Mesenchymal stem cell (in vitro differentiated cells and primary cell): ENCODE results near the gene SPATA13.

Source experiments
- DNase-seq: peaks from one replicate; pipeline ENCODE4 v3.0.0-alpha.2; 2013
- H2AFZ ChIP-seq: one replicate; pipeline ENCODE4 v1.6.1; 2013; ENCODE audit warnings: low read depth, mild to moderate bottlenecking, control low read depth, inconsistent platforms, low read length, moderate library complexity
- H2AK5ac ChIP-seq: 2 replicates; pipeline ENCODE4 v1.6.1; 2013; ENCODE audit warnings: low read length, moderate library complexity, mild to moderate bottlenecking, inconsistent platforms; ENCODE audit not compliant: severe bottlenecking
- H2BK120ac ChIP-seq: one replicate; pipeline ENCODE4 v1.6.1; 2013; ENCODE audit warnings: low read depth, mild to moderate bottlenecking, inconsistent platforms, low read length, moderate library complexity
- H2BK12ac ChIP-seq, 2 experiments: one replicate each; pipeline ENCODE4 v1.6.1; 2013; ENCODE audit warnings: inconsistent platforms in 2 of 2, low read length in 2 of 2, mild to moderate bottlenecking in 2 of 2, moderate library complexity in 2 of 2, control low read depth in 1 of 2
- H2BK15ac ChIP-seq: one replicate; pipeline ENCODE4 v1.6.1; 2013; ENCODE audit warnings: mild to moderate bottlenecking, low read depth, inconsistent platforms; ENCODE audit not compliant: poor library complexity, severe bottlenecking
- H2BK5ac ChIP-seq: 2 replicates; pipeline ENCODE4 v1.6.1; 2013; ENCODE audit warnings: low read depth, mild to moderate bottlenecking, low read length, control low read depth, inconsistent platforms; ENCODE audit not compliant: poor library complexity, severe bottlenecking
- H3K14ac ChIP-seq, 2 experiments: one replicate each; pipeline ENCODE4 v1.6.1; 2013; ENCODE audit warnings: inconsistent platforms in 2 of 2, low read length in 2 of 2, control low read depth in 1 of 2, mild to moderate bottlenecking in 1 of 2, moderate library complexity in 1 of 2
- H3K18ac ChIP-seq, 2 experiments: one replicate each; pipeline ENCODE4 v1.6.1; 2013; ENCODE audit warnings: inconsistent platforms in 2 of 2, low read length in 2 of 2, control low read depth in 1 of 2, low read depth in 1 of 2, mild to moderate bottlenecking in 1 of 2
- H3K23ac ChIP-seq, 2 experiments: one replicate each; pipeline ENCODE4 v1.6.1; 2013; ENCODE audit warnings: inconsistent platforms in 2 of 2, low read length in 2 of 2, mild to moderate bottlenecking in 2 of 2, moderate library complexity in 2 of 2, control low read depth in 1 of 2
- H3K27ac ChIP-seq: 2 replicates; pipeline ENCODE4 v1.5.1; 2013; ENCODE audit warnings: mild to moderate bottlenecking, moderate library complexity, low read length, control low read depth, inconsistent platforms; ENCODE audit not compliant: poor library complexity, severe bottlenecking
- H3K27me3 ChIP-seq, 2 experiments: 2 replicates each; pipeline versions ENCODE4 v1.6.1 to v1.7.0; 2013; ENCODE audit warnings: low read length in 2 of 2, mild to moderate bottlenecking in 2 of 2, moderate library complexity in 2 of 2, control low read depth in 1 of 2, inconsistent platforms in 1 of 2; ENCODE audit not compliant: control insufficient read depth in 1 of 2, insufficient read depth in 1 of 2
- H3K36me3 ChIP-seq, 2 experiments: 2 replicates each; pipeline versions ENCODE4 v1.6.1 to v1.7.0; 2013; ENCODE audit warnings: low read length in 2 of 2, control low read depth in 1 of 2, inconsistent platforms in 1 of 2, low read depth in 1 of 2, mild to moderate bottlenecking in 1 of 2; ENCODE audit not compliant: insufficient read depth in 2 of 2, control insufficient read depth in 1 of 2
- H3K4ac ChIP-seq, 2 experiments: one replicate each; pipeline ENCODE4 v1.6.1; 2013; ENCODE audit warnings: inconsistent platforms in 2 of 2, low read length in 2 of 2, mild to moderate bottlenecking in 2 of 2, moderate library complexity in 2 of 2, control low read depth in 1 of 2, low read depth in 1 of 2
- H3K4me1 ChIP-seq: 2 replicates; pipeline ENCODE4 v1.6.1; 2013; ENCODE audit warnings: low read depth, low read length, control low read depth; ENCODE audit not compliant: control insufficient read depth, insufficient read depth
- H3K4me2 ChIP-seq: 2 replicates; pipeline ENCODE4 v1.6.1; 2013; ENCODE audit warnings: low read length, mild to moderate bottlenecking, inconsistent platforms; ENCODE audit not compliant: poor library complexity, severe bottlenecking
- H3K4me3 ChIP-seq, 2 experiments: 2 replicates each; pipeline versions ENCODE4 v1.5.1 to v1.7.0; 2013; ENCODE audit warnings: low read length in 2 of 2, mild to moderate bottlenecking in 2 of 2, control low read depth in 1 of 2, low read depth in 1 of 2; ENCODE audit not compliant: insufficient read depth in 1 of 2
- H3K79me1 ChIP-seq: replicated peaks from 2 replicates; pipeline ENCODE4 v1.6.1; 2013; ENCODE audit warnings: mild to moderate bottlenecking, control low read depth, low read length, inconsistent platforms; ENCODE audit not compliant: poor library complexity, severe bottlenecking
- H3K9ac ChIP-seq: 2 replicates; pipeline ENCODE4 v1.7.0; 2013; ENCODE audit warnings: mild to moderate bottlenecking, low read length, moderate library complexity
- H3K9me3 ChIP-seq: 2 replicates; pipeline ENCODE4 v1.7.0; 2013; ENCODE audit warnings: mild to moderate bottlenecking, low read length; ENCODE audit not compliant: control insufficient read depth
- H4K8ac ChIP-seq: one replicate; pipeline ENCODE4 v1.6.1; 2013; ENCODE audit warnings: inconsistent platforms, mild to moderate bottlenecking, low read length, moderate library complexity
- H4K91ac ChIP-seq: one replicate; pipeline ENCODE4 v1.6.1; 2013; ENCODE audit warnings: mild to moderate bottlenecking, low read length, inconsistent platforms
- WGBS: methylation state at CpG from one replicate; pipeline ENCODE4 v1.1.7; 2013; ENCODE audit warnings: mixed read lengths; 5-methylcytosine and 5-hydroxymethylcytosine counted together

Gene SPATA13

DNA sequence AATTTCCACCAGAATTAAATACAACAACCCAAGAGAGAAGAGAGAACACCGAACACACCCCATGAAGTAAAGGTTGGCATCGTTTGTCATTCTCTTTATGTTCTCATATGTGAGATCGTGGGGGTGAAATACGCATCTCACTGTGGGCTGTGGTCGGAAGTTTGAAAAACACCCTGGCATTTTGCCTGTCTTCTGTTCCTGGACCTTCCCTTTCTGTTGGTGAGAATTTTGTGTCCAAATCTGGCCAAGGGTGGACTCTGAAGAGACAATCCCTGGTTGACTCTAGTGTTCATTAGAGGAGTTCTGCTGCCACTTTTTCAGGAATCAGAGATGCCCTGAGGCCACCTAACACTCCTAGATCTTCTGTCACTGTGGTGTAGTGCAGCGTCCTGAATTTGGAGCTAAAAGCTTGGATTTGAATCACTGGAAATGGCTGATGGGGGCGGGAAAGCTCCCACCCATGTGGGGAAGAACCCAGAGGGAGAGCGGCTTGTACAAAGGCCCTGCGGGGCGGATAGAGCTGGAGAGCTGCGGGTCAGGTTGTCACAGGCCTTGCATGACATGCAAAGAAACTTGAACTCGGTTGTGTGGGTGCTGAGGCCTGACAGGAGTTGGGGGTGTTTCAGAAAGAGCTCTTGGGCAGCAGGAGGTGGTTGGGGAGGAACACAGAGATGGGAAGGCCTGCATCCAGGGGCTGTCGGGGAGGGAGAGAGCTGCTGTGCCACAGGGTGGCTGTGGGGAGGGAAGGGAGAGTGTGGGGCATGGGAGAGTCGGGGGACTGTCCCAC is 11.1 kb upstream of the SPATA13 start:
- Histone ChIP-seq H3K9me3 (no peaks in the 10 kb centered on the region), H2AFZ (no peak overlapping the region), H3K27me3 (no peaks in the 10 kb centered on the region), H2BK15ac (peak overlapping the region; percentile 75), H2BK120ac (peak overlapping the region; percentile 98), H3K36me3 (peaks cover 0 to 2% of the 10 kb centered on the region in 2 experiments), H3K27ac (peak overlapping the region; percentile 36), H3K4me1 (peaks cover 16% of the 10 kb centered on the region), H3K4me2 (peak overlapping the region; percentile 31), H3K79me1 (peaks cover 2% of the 10 kb centered on the region), H3K14ac (peak overlapping the region in 1 of 2 experiments; percentile 30), H2AK5ac (peak overlapping the region; percentile 1), H4K91ac (peak overlapping the region; percentile 97), H3K4me3 (peak overlapping the region in 1 of 2 experiments; percentile 48), H3K23ac (no peak overlapping the region), H3K18ac (peak overlapping the region; percentile 40 to 79), H3K4ac (peak overlapping the region; percentile 50 to 92), H2BK5ac (no peak overlapping the region), H4K8ac (peak overlapping the region; percentile 54), H3K9ac (peak overlapping the region; percentile 86), H2BK12ac (peak overlapping the region; percentile 46 to 77)
- WGBS: 79% methylated on average over 14 of the region's 14 CpGs
- no peak for DNase-seq

DNA sequence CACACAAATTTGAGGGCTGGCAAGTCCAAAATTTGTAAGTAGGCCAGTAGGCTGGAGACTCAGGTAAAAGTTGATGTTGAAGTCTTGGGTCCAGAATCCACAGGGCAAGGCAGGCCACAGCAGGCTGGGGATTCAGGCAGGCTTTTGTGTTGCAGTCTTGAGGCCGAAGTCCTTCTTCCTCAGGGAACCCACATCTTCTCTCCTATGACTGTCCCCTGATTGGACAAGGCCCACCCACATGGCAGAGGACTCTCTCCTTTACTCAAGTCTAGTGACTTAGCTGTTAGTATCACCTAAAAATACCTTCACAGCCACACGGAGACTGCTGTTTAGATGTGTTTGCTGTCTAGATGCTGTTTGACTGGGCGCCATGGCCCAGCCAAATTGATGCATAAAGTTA is 9.9 kb upstream of the SPATA13 start:
- WGBS: 97% methylated on average over 3 of the region's 3 CpGs
- Histone ChIP-seq H4K8ac (no peak overlapping the region), H3K36me3 (no peaks in the 10 kb centered on the region), H3K27ac (no peak overlapping the region), H3K18ac (peak overlapping the region in 1 of 2 experiments; percentile 54), H2AFZ (no peak overlapping the region), H3K27me3 (no peaks in the 10 kb centered on the region), H3K9me3 (no peaks in the 10 kb centered on the region), H3K4me1 (peaks cover 16% of the 10 kb centered on the region), H2BK5ac (no peak overlapping the region), H3K4me2 (no peak overlapping the region), H3K23ac (no peak overlapping the region), H2BK12ac (peak overlapping the region; percentile 16 to 89), H3K4me3 (no peak overlapping the region), H3K4ac (peak overlapping the region in 1 of 2 experiments; percentile 70), H3K14ac (peak overlapping the region in 1 of 2 experiments; percentile 29), H4K91ac (no peak overlapping the region), H2AK5ac (peak overlapping the region; percentile 41), H2BK15ac (no peak overlapping the region), H3K79me1 (peaks cover 2% of the 10 kb centered on the region), H2BK120ac (no peak overlapping the region), H3K9ac (no peak overlapping the region)
- no peak for DNase-seq

DNA sequence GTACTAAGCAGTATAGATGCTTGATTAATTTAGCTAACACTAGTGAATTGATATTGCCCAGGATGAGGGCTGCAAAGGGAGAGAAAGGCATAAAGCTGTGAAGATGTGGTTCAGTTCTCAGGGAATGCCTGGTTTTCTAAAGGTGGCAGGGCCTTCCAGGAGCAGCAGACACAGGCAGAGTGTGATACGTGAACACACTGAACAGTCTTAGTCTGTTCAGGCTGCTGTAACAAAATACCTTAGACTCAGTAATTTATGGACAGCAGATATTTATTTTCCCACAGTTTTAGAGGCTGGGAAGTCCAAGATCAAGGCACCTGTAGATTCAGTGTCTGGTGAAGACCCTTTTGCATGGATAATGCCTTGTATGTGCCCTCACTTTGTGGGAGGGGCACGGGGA is 8.7 kb upstream of the SPATA13 start:
- DNase-seq: no peak
- H2BK120ac ChIP-seq: no peak overlapping the region
- no peak overlapping the region for H2BK5ac ChIP-seq
- no peaks in the 10 kb centered on the region for H3K9me3 ChIP-seq
- peaks cover 16% of the 10 kb centered on the region for H3K4me1 ChIP-seq
- peak overlapping the region in 1 of 2 experiments; percentile 81 for H2BK12ac ChIP-seq
- H3K4ac ChIP-seq: no peak overlapping the region
- no peak overlapping the region for H4K8ac ChIP-seq
- H3K79me1 ChIP-seq: peaks cover 2% of the 10 kb centered on the region
- H3K36me3 ChIP-seq: no peaks in the 10 kb centered on the region
- H3K9ac ChIP-seq: no peak overlapping the region
- H3K23ac ChIP-seq: no peak overlapping the region
- H3K14ac ChIP-seq: no peak overlapping the region
- WGBS: 65% methylated on average over 1 of the region's 2 CpGs
- H3K27me3 ChIP-seq: no peaks in the 10 kb centered on the region
- peak overlapping the region; percentile 70 for H4K91ac ChIP-seq
- peak overlapping the region; percentile 65 for H2BK15ac ChIP-seq
- H2AFZ ChIP-seq: no peak overlapping the region
- no peak overlapping the region for H2AK5ac ChIP-seq
- no peak overlapping the region for H3K27ac ChIP-seq
- no peak overlapping the region for H3K4me3 ChIP-seq
- H3K4me2 ChIP-seq: no peak overlapping the region
- peak overlapping the region in 1 of 2 experiments; percentile 30 for H3K18ac ChIP-seq

DNA sequence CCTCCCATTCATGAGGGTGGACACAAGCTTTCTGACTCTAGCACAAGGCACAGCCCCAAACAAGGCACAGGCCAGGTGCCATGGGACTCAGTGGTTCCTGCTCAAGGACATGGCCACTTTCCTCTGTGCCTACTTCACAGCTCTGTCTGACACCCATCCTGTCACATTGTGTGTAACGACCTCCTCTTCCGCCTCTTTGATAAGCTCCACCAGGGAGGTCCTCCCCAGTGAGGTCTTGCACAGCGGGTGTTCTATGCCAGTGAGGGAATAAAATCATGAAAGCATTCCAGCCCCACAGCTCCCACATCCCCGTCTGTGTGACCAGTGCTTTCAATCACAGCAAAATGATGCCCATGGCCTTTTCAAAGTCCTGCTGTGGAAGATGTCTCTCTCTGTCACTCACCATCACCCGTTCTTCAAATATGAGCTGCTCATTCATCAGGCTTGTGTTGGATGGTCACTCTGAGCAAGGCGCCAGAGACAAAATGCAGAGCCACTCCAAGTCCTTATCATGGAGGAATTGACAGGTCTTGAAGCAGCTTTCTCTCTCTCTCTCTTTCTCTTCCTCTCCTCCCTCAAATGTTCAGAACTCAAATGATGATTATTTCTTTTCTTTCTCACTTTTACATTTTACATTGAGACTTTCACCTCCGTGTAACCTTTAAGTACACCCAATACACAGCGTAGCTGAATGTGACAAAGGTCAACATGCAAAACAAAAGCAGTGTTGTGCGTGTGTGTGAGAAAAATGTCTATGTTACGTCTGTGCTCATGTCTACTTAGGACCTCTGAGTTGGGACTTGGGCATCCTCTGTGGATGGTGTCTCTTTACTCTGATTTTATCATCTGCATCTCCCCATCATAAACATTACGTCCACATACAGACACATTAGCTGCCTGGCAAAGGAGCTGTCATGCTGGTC is 8.0 kb upstream of the SPATA13 start:
- DNase-seq: no peak

More for the DNA sequence above, 8.0 kb upstream of the SPATA13 start:
- Histone ChIP-seq H3K27me3 (no peaks in the 10 kb centered on the region), H3K79me1 (peaks cover 2% of the 10 kb centered on the region), H2AK5ac (no peak overlapping the region), H3K14ac (no peak overlapping the region), H2BK15ac (peak overlapping the region; percentile 65), H2BK12ac (peak overlapping the region; percentile 34 to 81), H2BK120ac (no peak overlapping the region), H3K27ac (no peak overlapping the region), H3K4me1 (peaks cover 13% of the 10 kb centered on the region), H2AFZ (no peak overlapping the region), H3K4me2 (no peak overlapping the region), H4K8ac (no peak overlapping the region), H3K4me3 (no peak overlapping the region), H3K18ac (peak overlapping the region; percentile 18 to 30), H3K36me3 (no peaks in the 10 kb centered on the region), H2BK5ac (no peak overlapping the region), H4K91ac (peak overlapping the region; percentile 70), H3K9me3 (no peaks in the 10 kb centered on the region), H3K4ac (peak overlapping the region in 1 of 2 experiments; percentile 36), H3K9ac (no peak overlapping the region), H3K23ac (no peak overlapping the region)
- 82% methylated on average over 11 of the region's 11 CpGs for WGBS
